ENCODE measurements around the gene EPSTI1.

GRCh38 chr13:42849200-42849599, 142.8 kb downstream of the EPSTI1 start:
- no peak for TF ChIP-seq POLR2A (IDR thresholded peaks at IDR 0.05; ENCODE audit: low read depth, low read length)
- no peak for TF ChIP-seq TAF1 (IDR thresholded peaks at IDR 0.05; ENCODE audit: low read depth, low read length)

Measured in GM12891 (cell line).